ENCODE data around the gene ARFGAP3.
A peak's percentile ranks its signal among the peaks of the same experiment; 100 is the strongest.

ARFGAP3 gene

GRCh38 chr22:42884616-42885375 lies 27.7 kb upstream of the ARFGAP3 start:
- Histone ChIP-seq H3K27ac (ENCODE audit: low read depth, low read length) (no peak overlapping the region), H3K36me3 (ENCODE audit: control insufficient read depth in 5 of 5, insufficient read depth in 5 of 5, low read length in 5 of 5) (peaks cover 2 to 98% (median 89%) of the 10 kb centered on the region in 5 donors), H3K4me1 (ENCODE audit: control insufficient read depth in 5 of 5, insufficient read depth in 5 of 5, low read length in 5 of 5) (peaks cover 0 to 11% (median 0%) of the 10 kb centered on the region in 5 donors), H3K9ac (ENCODE audit: low read length in 5 of 5) (no peak overlapping the region), H3K4me3 (ENCODE audit: low read depth in 1 of 5, low read length in 5 of 5) (no peak overlapping the region), H3K9me3 (ENCODE audit: control insufficient read depth in 5 of 5, low read length in 5 of 5) (no peaks in the 10 kb centered on the region), H3K27me3 (ENCODE audit: control insufficient read depth in 5 of 5, insufficient read depth in 4 of 5, low read length in 5 of 5) (no peaks in the 10 kb centered on the region)

- Histone ChIP-seq H3K4me1 (ENCODE audit: control insufficient read depth in 5 of 5, insufficient read depth in 5 of 5, low read length in 5 of 5) (peaks cover 0 to 5% (median 0%) of the 10 kb centered on the region in 5 donors), H3K36me3 (ENCODE audit: control insufficient read depth in 5 of 5, insufficient read depth in 5 of 5, low read length in 5 of 5) (peaks cover 2 to 100% (median 91%) of the 10 kb centered on the region in 5 donors)
These were observed 26.9 kb upstream of the ARFGAP3 start for GRCh38 chr22:42883970-42884369.

GRCh38 chr22:42883121-42883520 lies 26.0 kb upstream of the ARFGAP3 start:
- Histone ChIP-seq H3K4me3 (ENCODE audit: low read depth in 1 of 5, low read length in 5 of 5) (no peak overlapping the region), H3K4me1 (ENCODE audit: control insufficient read depth in 5 of 5, insufficient read depth in 5 of 5, low read length in 5 of 5) (peaks cover 0 to 3% (median 0%) of the 10 kb centered on the region in 5 donors), H3K9me3 (ENCODE audit: control insufficient read depth in 5 of 5, low read length in 5 of 5) (no peaks in the 10 kb centered on the region), H3K27ac (ENCODE audit: low read depth, low read length) (no peak overlapping the region), H3K9ac (ENCODE audit: low read length in 5 of 5) (no peak overlapping the region), H3K36me3 (ENCODE audit: control insufficient read depth in 5 of 5, insufficient read depth in 5 of 5, low read length in 5 of 5) (peaks cover 0 to 100% (median 91%) of the 10 kb centered on the region in 5 donors), H3K27me3 (ENCODE audit: control insufficient read depth in 5 of 5, insufficient read depth in 4 of 5, low read length in 5 of 5) (no peaks in the 10 kb centered on the region)

More at GRCh38 chr22:42883970-42884369, 26.9 kb upstream of the ARFGAP3 start:
- Histone ChIP-seq H3K27me3 (ENCODE audit: control insufficient read depth in 5 of 5, insufficient read depth in 4 of 5, low read length in 5 of 5) (no peaks in the 10 kb centered on the region), H3K27ac (ENCODE audit: low read depth, low read length) (no peak overlapping the region), H3K9ac (ENCODE audit: low read length in 5 of 5) (no peak overlapping the region), H3K4me3 (ENCODE audit: low read depth in 1 of 5, low read length in 5 of 5) (no peak overlapping the region), H3K9me3 (ENCODE audit: control insufficient read depth in 5 of 5, low read length in 5 of 5) (no peaks in the 10 kb centered on the region)

- Histone ChIP-seq H3K4me1 (ENCODE audit: control insufficient read depth in 5 of 5, insufficient read depth in 5 of 5, low read length in 5 of 5) (peaks cover 0 to 5% (median 0%) of the 10 kb centered on the region in 5 donors), H3K27ac (ENCODE audit: low read depth, low read length) (no peak overlapping the region), H3K4me3 (ENCODE audit: low read depth in 1 of 5, low read length in 5 of 5) (no peak overlapping the region), H3K9ac (ENCODE audit: low read length in 5 of 5) (peak overlapping the region in 1 of 5 donors; percentile 7), H3K27me3 (ENCODE audit: control insufficient read depth in 5 of 5, insufficient read depth in 4 of 5, low read length in 5 of 5) (no peaks in the 10 kb centered on the region), H3K9me3 (ENCODE audit: control insufficient read depth in 5 of 5, low read length in 5 of 5) (no peaks in the 10 kb centered on the region), H3K36me3 (ENCODE audit: control insufficient read depth in 5 of 5, insufficient read depth in 5 of 5, low read length in 5 of 5) (peaks cover 0 to 100% (median 92%) of the 10 kb centered on the region in 5 donors)
These were observed 25.0 kb upstream of the ARFGAP3 start for GRCh38 chr22:42881982-42882656.

- peaks cover 0 to 100% (median 94%) of the 10 kb centered on the region in 5 donors for H3K36me3 ChIP-seq (ENCODE audit: control insufficient read depth in 5 of 5, insufficient read depth in 5 of 5, low read length in 5 of 5)
- H3K9me3 ChIP-seq (ENCODE audit: control insufficient read depth in 5 of 5, low read length in 5 of 5) = no peaks in the 10 kb centered on the region
- peaks cover 0 to 5% (median 0%) of the 10 kb centered on the region in 5 donors for H3K4me1 ChIP-seq (ENCODE audit: control insufficient read depth in 5 of 5, insufficient read depth in 5 of 5, low read length in 5 of 5)
- no peak overlapping the region for H3K9ac ChIP-seq (ENCODE audit: low read length in 5 of 5)
- no peaks in the 10 kb centered on the region for H3K27me3 ChIP-seq (ENCODE audit: control insufficient read depth in 5 of 5, insufficient read depth in 4 of 5, low read length in 5 of 5)
- H3K4me3 ChIP-seq (ENCODE audit: low read depth in 1 of 5, low read length in 5 of 5) = no peak overlapping the region
- H3K27ac ChIP-seq (ENCODE audit: low read depth, low read length) = no peak overlapping the region
These were observed 24.2 kb upstream of the ARFGAP3 start for GRCh38 chr22:42881298-42881697.

GRCh38 chr22:42880815-42881214 lies 23.7 kb upstream of the ARFGAP3 start:
- no peak overlapping the region for H3K27ac ChIP-seq (ENCODE audit: low read depth, low read length)
- peaks cover 0 to 5% (median 0%) of the 10 kb centered on the region in 5 donors for H3K4me1 ChIP-seq (ENCODE audit: control insufficient read depth in 5 of 5, insufficient read depth in 5 of 5, low read length in 5 of 5)
- no peak overlapping the region for H3K9ac ChIP-seq (ENCODE audit: low read length in 5 of 5)
- peaks cover 0 to 100% (median 94%) of the 10 kb centered on the region in 5 donors for H3K36me3 ChIP-seq (ENCODE audit: control insufficient read depth in 5 of 5, insufficient read depth in 5 of 5, low read length in 5 of 5)
- H3K4me3 ChIP-seq (ENCODE audit: low read depth in 1 of 5, low read length in 5 of 5) = no peak overlapping the region
- H3K9me3 ChIP-seq (ENCODE audit: control insufficient read depth in 5 of 5, low read length in 5 of 5) = no peaks in the 10 kb centered on the region
- H3K27me3 ChIP-seq (ENCODE audit: control insufficient read depth in 5 of 5, insufficient read depth in 4 of 5, low read length in 5 of 5) = no peaks in the 10 kb centered on the region

GRCh38 chr22:42879371-42880021 lies 22.4 kb upstream of the ARFGAP3 start:
- Histone ChIP-seq H3K4me1 (ENCODE audit: control insufficient read depth in 5 of 5, insufficient read depth in 5 of 5, low read length in 5 of 5) (peaks cover 0 to 5% (median 0%) of the 10 kb centered on the region in 5 donors), H3K27ac (ENCODE audit: low read depth, low read length) (no peak overlapping the region), H3K4me3 (ENCODE audit: low read depth in 1 of 5, low read length in 5 of 5) (no peak overlapping the region), H3K9me3 (ENCODE audit: control insufficient read depth in 5 of 5, low read length in 5 of 5) (no peaks in the 10 kb centered on the region), H3K9ac (ENCODE audit: low read length in 5 of 5) (no peak overlapping the region), H3K36me3 (ENCODE audit: control insufficient read depth in 5 of 5, insufficient read depth in 5 of 5, low read length in 5 of 5) (peaks cover 0 to 98% (median 90%) of the 10 kb centered on the region in 5 donors), H3K27me3 (ENCODE audit: control insufficient read depth in 5 of 5, insufficient read depth in 4 of 5, low read length in 5 of 5) (no peaks in the 10 kb centered on the region)

- no peak overlapping the region for H3K27ac ChIP-seq (ENCODE audit: low read depth, low read length)
- no peaks in the 10 kb centered on the region for H3K9me3 ChIP-seq (ENCODE audit: control insufficient read depth in 5 of 5, low read length in 5 of 5)
- peaks cover 0 to 5% (median 0%) of the 10 kb centered on the region in 5 donors for H3K4me1 ChIP-seq (ENCODE audit: control insufficient read depth in 5 of 5, insufficient read depth in 5 of 5, low read length in 5 of 5)
- H3K4me3 ChIP-seq (ENCODE audit: low read depth in 1 of 5, low read length in 5 of 5) = no peak overlapping the region
- H3K36me3 ChIP-seq (ENCODE audit: control insufficient read depth in 5 of 5, insufficient read depth in 5 of 5, low read length in 5 of 5) = peaks cover 0 to 97% (median 89%) of the 10 kb centered on the region in 5 donors
- H3K27me3 ChIP-seq (ENCODE audit: control insufficient read depth in 5 of 5, insufficient read depth in 4 of 5, low read length in 5 of 5) = no peaks in the 10 kb centered on the region
- H3K9ac ChIP-seq (ENCODE audit: low read length in 5 of 5) = no peak overlapping the region
These were observed 21.7 kb upstream of the ARFGAP3 start for GRCh38 chr22:42878561-42879305.

GRCh38 chr22:42877597-42878340 lies 20.7 kb upstream of the ARFGAP3 start:
- peaks cover 0 to 95% (median 89%) of the 10 kb centered on the region in 5 donors for H3K36me3 ChIP-seq (ENCODE audit: control insufficient read depth in 5 of 5, insufficient read depth in 5 of 5, low read length in 5 of 5)
- no peak overlapping the region for H3K9ac ChIP-seq (ENCODE audit: low read length in 5 of 5)
- no peak overlapping the region for H3K27ac ChIP-seq (ENCODE audit: low read depth, low read length)
- peaks cover 0 to 5% (median 0%) of the 10 kb centered on the region in 5 donors for H3K4me1 ChIP-seq (ENCODE audit: control insufficient read depth in 5 of 5, insufficient read depth in 5 of 5, low read length in 5 of 5)
- H3K4me3 ChIP-seq (ENCODE audit: low read depth in 1 of 5, low read length in 5 of 5) = no peak overlapping the region
- H3K27me3 ChIP-seq (ENCODE audit: control insufficient read depth in 5 of 5, insufficient read depth in 4 of 5, low read length in 5 of 5) = no peaks in the 10 kb centered on the region
- no peaks in the 10 kb centered on the region for H3K9me3 ChIP-seq (ENCODE audit: control insufficient read depth in 5 of 5, low read length in 5 of 5)
